Measurements from ENCODE around the gene ARPC5. TPM values are rescaled to one million over a fixed set of nuclear protein-coding genes. Genes with fewer than 3 reads are reported as not detected.

The ARPC5 gene
- total and polyA plus RNA-seq, 2 of the 8 experiments (the other 6 are each of a cell fraction or from before 2014, with no cell fraction given): 24.0 to 60.8 TPM

GRCh38 chr1:183636334-183636682 is 725 bp upstream of the ARPC5 start:
- no peak overlapping the region for H3K56ac ChIP-seq (replicated peaks; ENCODE audit: insufficient read length, low read depth, low read length)
- peaks cover 0 to 3% (median 0%) of the 10 kb centered on the region in 4 experiments; a peak in 1 of 8 replicates for H3K36me3 ChIP-seq (ENCODE audit: control insufficient read depth in 2 of 4, insufficient read depth in 4 of 4, low read length in 3 of 4)
- WGBS, 2 experiments (ENCODE audit: extremely low coverage in 1 of 2, insufficient coverage in 1 of 2, insufficient read length in 1 of 2, insufficient replicate concordance in 2 of 2, low coverage in 1 of 2, low lambda C conversion rate in 2 of 2, missing lambda C conversion rate in 1 of 2): 9% methylated on average over 15 of the region's 15 CpGs; no CpG with 5 or more reads in 1 of the 2 experiments
- H2BK15ac ChIP-seq (ENCODE audit: low read length): no peak overlapping the region
- H2BK5ac ChIP-seq (ENCODE audit: low read depth, low read length): no peak overlapping the region
- H3K23ac ChIP-seq (ENCODE audit: insufficient read length): no peak overlapping the region
- no peaks in the 10 kb centered on the region for H3K79me1 ChIP-seq (ENCODE audit: low read depth, low read length)
- H3K4me2 ChIP-seq (ENCODE audit: insufficient read depth in 1 of 2, low read depth in 2 of 2, low read length in 2 of 2): peak overlapping the region; percentile 92 to 98
- ChIA-PET CTCF (ENCODE audit: partially characterized antibody) (interaction anchor here (1.0 kb wide), 1 partner anchor 20 kb away, joined by 3 read pairs; no protein-coding TSS in a partner anchor), POLR2A (ENCODE audit: partially characterized antibody) (no interaction called here)
- no peak overlapping the region for H3K14ac ChIP-seq (ENCODE audit: insufficient read length)
- H3K9ac ChIP-seq (replicated peaks in 1 of 4; ENCODE audit: extremely low read depth in 1 of 4, low read depth in 3 of 4, low read length in 3 of 4): peak overlapping the region in 1 of 4 experiments; percentile 9; a peak in 1 of 7 replicates
- peaks cover 6% of the 10 kb centered on the region for H3K23me2 ChIP-seq (ENCODE audit: low read depth, low read length)
- no peak overlapping the region for H2BK120ac ChIP-seq (replicated peaks; ENCODE audit: low read depth, low read length)
- H2BK20ac ChIP-seq (ENCODE audit: low read length): no peak overlapping the region
- no peak overlapping the region; the same call in 1 of the 2 replicates for H3K18ac ChIP-seq (ENCODE audit: extremely low read depth, low read length)
- H3K4ac ChIP-seq (replicated peaks; ENCODE audit: insufficient read length, low read depth, low read length): no peak overlapping the region
- no peak overlapping the region for H4K5ac ChIP-seq (ENCODE audit: insufficient read length, low read depth, low read length)
- peak overlapping the region; percentile 58 for H2AFZ ChIP-seq (ENCODE audit: low read length)
- H3K9me3 ChIP-seq (ENCODE audit: insufficient read depth in 2 of 2, low read depth in 1 of 2, low read length in 1 of 2): no peaks in the 10 kb centered on the region
- peaks cover 0 to 30% of the 10 kb centered on the region in 2 experiments; a peak in 2 of 4 replicates for H3K79me2 ChIP-seq (ENCODE audit: control insufficient read depth in 1 of 2, insufficient read depth in 2 of 2, low read length in 2 of 2)
- H3K27ac ChIP-seq (ENCODE audit: low read depth, low read length): no peak overlapping the region
- DNase-seq (ENCODE audit: low read depth in 1 of 2, low spot score in 2 of 2) (no peak), FAIRE-seq (no peak)
- H3K27me3 ChIP-seq (replicated peaks in 1 of 4; ENCODE audit: control insufficient read depth in 3 of 4, extremely low read depth in 1 of 4, insufficient read depth in 3 of 4, low read length in 3 of 4): peaks cover 0 to 7% (median 0%) of the 10 kb centered on the region in 4 experiments; a peak in 3 of 7 replicates
- no peak overlapping the region for H4K8ac ChIP-seq (ENCODE audit: extremely low read depth, insufficient read depth, low read length)
- no peak overlapping the region for H4K91ac ChIP-seq (replicated peaks; ENCODE audit: insufficient read length, low read length)
- H3K4me1 ChIP-seq (replicated peaks in 1 of 4; ENCODE audit: control insufficient read depth in 3 of 4, insufficient read depth in 4 of 4, low read length in 3 of 4): peaks cover 0 to 10% (median 2%) of the 10 kb centered on the region in 4 experiments; a peak in 3 of 7 replicates
- TF ChIP-seq HDAC2 (IDR thresholded peaks at IDR 0.05; ENCODE audit: borderline replicate concordance in 1 of 2, low read depth in 2 of 2, low read length in 2 of 2) (no peak), KDM4A (IDR thresholded peaks at IDR 0.05; ENCODE audit: low read depth, low read length, severe bottlenecking) (peak; percentile 27), CTBP2 (IDR thresholded peaks at IDR 0.05; ENCODE audit: borderline replicate concordance, insufficient read depth, insufficient read length, low read length) (peak; percentile 2)
- no peaks in the 10 kb centered on the region for H4K20me1 ChIP-seq (replicated peaks in 1 of 2; ENCODE audit: control insufficient read depth in 1 of 2, insufficient read depth in 2 of 2, low read length in 2 of 2)
- H2AK5ac ChIP-seq (ENCODE audit: low read depth, low read length): no peak overlapping the region
- H3K4me3 ChIP-seq (ENCODE audit: extremely low read depth in 1 of 4, insufficient read depth in 2 of 4, low read depth in 3 of 4, low read length in 4 of 4): peak overlapping the region; percentile 87 to 92 (median 90)
- no peak overlapping the region for H2BK12ac ChIP-seq (ENCODE audit: low read depth, low read length)
